Uterus (tissue), 2 donors: ENCODE data around the gene MYL11.
A peak's percentile ranks its signal among the peaks of the same experiment; 100 is the strongest.

Experiments
- CTCF ChIP-seq, 4 experiments: fragments of 200-600 bp in 2 of 4; fragments of 450-650 bp in 2 of 4; sonication (generic) in 2 of 4; IDR thresholded peaks; one replicate each; pipeline ENCODE4 v1.5.1; 2016 to 2019; ENCODE audit warnings: antibody characterized with exemption in 4 of 4, mild to moderate bottlenecking in 2 of 4, moderate library complexity in 1 of 4
- POLR2A ChIP-seq, 2 donors: fragments of 450-650 bp; IDR thresholded peaks; one replicate each; pipeline ENCODE4 v1.6.1; 2016; ENCODE audit warnings: antibody characterized with exemption in 2 of 2, mild to moderate bottlenecking in 1 of 2, moderate library complexity in 1 of 2

- TF ChIP-seq CTCF (IDR thresholded peaks at IDR 0.05) (peak in 1 of 4 experiments; percentile 12), POLR2A (IDR thresholded peaks at IDR 0.05) (no peak)
These were observed 4.7 kb downstream of the MYL11 start for GRCh38 chr16:30379158-30379783.
